Neural cell (in vitro differentiated cells): Measurements from ENCODE around the gene KLC1. TPM values are rescaled to one million over a fixed set of nuclear protein-coding genes. Genes with fewer than 3 reads are reported as not detected.
A peak's percentile ranks its signal among the peaks of the same experiment; 100 is the strongest.

Source experiments
- H2AFZ ChIP-seq: fragments of 200-600, 300-800 bp; sonication (generic), shearing (Covaris generic); 2 replicates; pipeline ENCODE4 v1.6.0; 2014; ENCODE audit warnings: low read depth, mild to moderate bottlenecking, antibody characterized with exemption, low read length, moderate library complexity
- H3F3A ChIP-seq: fragments of 200-600 bp; shearing (Covaris generic); 2 replicates; pipeline ENCODE4 v1.6.1; 2016; ENCODE audit warnings: mild to moderate bottlenecking, moderate library complexity, mixed read lengths, antibody characterized with exemption, low read length; ENCODE audit not compliant: insufficient read depth, poor library complexity, severe bottlenecking
- H3K27ac ChIP-seq: fragments of 200-600, 300-800 bp; sonication (generic), shearing (Covaris generic); 2 replicates; pipeline ENCODE4 v1.5.1; 2014; ENCODE audit warnings: mild to moderate bottlenecking, low read length, moderate library complexity
- H3K27me3 ChIP-seq: fragments of 300-800, 200-600 bp; sonication (generic), shearing (Covaris generic); 2 replicates; pipeline ENCODE4 v1.6.0; 2014; ENCODE audit warnings: mild to moderate bottlenecking, low read depth, low read length, moderate library complexity; ENCODE audit not compliant: insufficient read depth
- H3K36me3 ChIP-seq: fragments of 300-800, 200-600 bp; sonication (generic), shearing (Covaris generic); 2 replicates; pipeline ENCODE4 v1.5.1; 2014; ENCODE audit warnings: mild to moderate bottlenecking, antibody characterized with exemption, low read length, moderate library complexity; ENCODE audit not compliant: insufficient read depth
- H3K4me2 ChIP-seq: fragments of 300-800, 200-600 bp; sonication (generic), shearing (Covaris generic); 2 replicates; pipeline ENCODE4 v1.6.0; 2014; ENCODE audit warnings: mild to moderate bottlenecking, low read length
- H3K4me3 ChIP-seq: fragments of 300-800, 200-600 bp; sonication (generic), shearing (Covaris generic); 2 replicates; pipeline ENCODE4 v1.5.1; 2014; ENCODE audit warnings: mild to moderate bottlenecking, low read length, moderate library complexity
- H3K79me2 ChIP-seq: fragments of 200-600 bp; shearing (Covaris generic); replicated peaks from 2 replicates; pipeline ENCODE4 v1.6.0; 2014; ENCODE audit warnings: mild to moderate bottlenecking, low read length, moderate library complexity; ENCODE audit not compliant: insufficient read depth
- H3K9ac ChIP-seq: fragments of 300-800, 200-600 bp; sonication (generic), shearing (Covaris generic); 2 replicates; pipeline ENCODE4 v1.6.1; 2016; ENCODE audit warnings: mild to moderate bottlenecking, low read length, mixed read lengths
- H3K9me2 ChIP-seq: fragments of 200-600 bp; shearing (Covaris generic); 2 replicates; pipeline ENCODE4 v1.6.1; 2016; ENCODE audit warnings: mild to moderate bottlenecking, low read length, mixed read lengths; ENCODE audit not compliant: insufficient read depth
- H3K9me3 ChIP-seq: fragments of 200-600, 300-800 bp; sonication (generic), shearing (Covaris generic); 2 replicates; pipeline ENCODE4 v1.6.1; 2016; ENCODE audit warnings: mild to moderate bottlenecking, mixed run types, low read length, moderate library complexity, mixed read lengths
- H4K20me1 ChIP-seq: fragments of 200-600 bp; shearing (Covaris generic); 2 replicates; pipeline ENCODE4 v1.6.1; 2016; ENCODE audit warnings: mild to moderate bottlenecking, mixed run types; ENCODE audit not compliant: insufficient read depth
- EP300 ChIP-seq: fragments of 450-650 bp; conservative IDR thresholded peaks from 2 replicates; pipeline ENCODE4 v1.6.1; 2014; ENCODE audit warnings: antibody characterized with exemption, mild to moderate bottlenecking, moderate library complexity; ENCODE audit not compliant: poor library complexity, severe bottlenecking
- EZH2 ChIP-seq: fragments of 200-600, 300-800 bp; shearing (Covaris generic), sonication (generic); IDR thresholded peaks from 2 replicates; pipeline ENCODE4 v1.6.1; 2014; ENCODE audit warnings: antibody characterized with exemption, low read length, borderline replicate concordance, mild to moderate bottlenecking; ENCODE audit not compliant: insufficient read depth, poor library complexity, severe bottlenecking
- MXI1 ChIP-seq: fragments of 450-650 bp; conservative IDR thresholded peaks from 2 replicates; pipeline ENCODE4 v1.6.1; 2014; ENCODE audit warnings: antibody characterized with exemption, mild to moderate bottlenecking; ENCODE audit not compliant: poor library complexity, severe bottlenecking
- POLR2AphosphoS5 ChIP-seq: IDR thresholded peaks from 2 replicates; pipeline ENCODE4 v1.6.1; 2012
- RAD21 ChIP-seq: fragments of 450-650 bp; conservative IDR thresholded peaks from 2 replicates; pipeline ENCODE4 v1.6.1; 2014; ENCODE audit warnings: antibody characterized with exemption, mild to moderate bottlenecking, moderate library complexity
- SMC3 ChIP-seq: fragments of 450-650 bp; conservative IDR thresholded peaks from 2 replicates; pipeline ENCODE4 v1.6.1; 2014; ENCODE audit warnings: antibody characterized with exemption, mild to moderate bottlenecking, moderate library complexity; ENCODE audit not compliant: poor library complexity
- TAF1 ChIP-seq: IDR thresholded peaks from 2 replicates; pipeline ENCODE4 v1.6.1; 2012; ENCODE audit warnings: low read depth
- polyA plus RNA-seq: library from polyadenylated mRNA; depleted of rRNA; stranded (reverse); fragments of >200 nt; gene quantifications from 2 replicates; pipeline ENCODE4 v1.2.3, GENCODE V29; 2014
- TF ChIP-seq, protein P1 (sequence below): fragments of 450-650 bp; IDR thresholded peaks from 2 replicates; pipeline ENCODE4 v1.5.1; 2014; ENCODE audit warnings: antibody characterized with exemption, mild to moderate bottlenecking, moderate library complexity; ENCODE audit not compliant: poor library complexity, severe bottlenecking
- TF ChIP-seq, protein P2 (sequence below): IDR thresholded peaks from 2 replicates; pipeline ENCODE4 v1.6.1; 2012; ENCODE audit warnings: borderline replicate concordance

Gene KLC1
- polyA plus RNA-seq, 1 donor from 2014 or later = 1,272 TPM

DNA sequence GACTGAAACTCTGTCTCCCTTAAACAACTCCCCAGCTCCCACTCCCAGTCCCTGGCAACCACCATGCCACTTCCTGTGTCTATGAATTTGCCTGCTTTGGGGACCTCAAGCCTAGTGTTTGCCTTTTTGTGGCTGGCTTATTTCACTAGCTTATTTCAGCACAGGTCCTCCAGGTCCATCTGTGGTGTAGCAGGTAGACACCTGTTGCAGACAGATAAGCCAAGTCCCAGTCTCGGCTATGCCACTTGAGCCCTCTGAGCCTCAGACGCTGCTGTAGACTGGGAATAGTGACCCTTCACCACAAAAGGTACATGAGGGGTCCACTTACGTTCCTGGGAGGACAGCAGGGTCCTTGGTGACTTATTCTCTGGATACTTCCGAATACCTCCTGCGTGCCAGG lies 24.4 kb upstream of the KLC1 start:
- no peaks in the 10 kb centered on the region for H3F3A ChIP-seq
- H3K27me3 ChIP-seq = no peaks in the 10 kb centered on the region
- H2AFZ ChIP-seq = no peak overlapping the region
- H4K20me1 ChIP-seq = no peaks in the 10 kb centered on the region
- H3K4me2 ChIP-seq = no peak overlapping the region
- no peak overlapping the region for H3K4me3 ChIP-seq
- TF ChIP-seq SMC3 (no peak), POLR2AphosphoS5 (no peak), TAF1 (no peak), EP300 (no peak), RAD21 (no peak), EZH2 (no peak), MXI1 (no peak)
- TF ChIP-seq, protein P1, sequence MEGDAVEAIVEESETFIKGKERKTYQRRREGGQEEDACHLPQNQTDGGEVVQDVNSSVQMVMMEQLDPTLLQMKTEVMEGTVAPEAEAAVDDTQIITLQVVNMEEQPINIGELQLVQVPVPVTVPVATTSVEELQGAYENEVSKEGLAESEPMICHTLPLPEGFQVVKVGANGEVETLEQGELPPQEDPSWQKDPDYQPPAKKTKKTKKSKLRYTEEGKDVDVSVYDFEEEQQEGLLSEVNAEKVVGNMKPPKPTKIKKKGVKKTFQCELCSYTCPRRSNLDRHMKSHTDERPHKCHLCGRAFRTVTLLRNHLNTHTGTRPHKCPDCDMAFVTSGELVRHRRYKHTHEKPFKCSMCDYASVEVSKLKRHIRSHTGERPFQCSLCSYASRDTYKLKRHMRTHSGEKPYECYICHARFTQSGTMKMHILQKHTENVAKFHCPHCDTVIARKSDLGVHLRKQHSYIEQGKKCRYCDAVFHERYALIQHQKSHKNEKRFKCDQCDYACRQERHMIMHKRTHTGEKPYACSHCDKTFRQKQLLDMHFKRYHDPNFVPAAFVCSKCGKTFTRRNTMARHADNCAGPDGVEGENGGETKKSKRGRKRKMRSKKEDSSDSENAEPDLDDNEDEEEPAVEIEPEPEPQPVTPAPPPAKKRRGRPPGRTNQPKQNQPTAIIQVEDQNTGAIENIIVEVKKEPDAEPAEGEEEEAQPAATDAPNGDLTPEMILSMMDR = no peak
- TF ChIP-seq, protein P2, sequence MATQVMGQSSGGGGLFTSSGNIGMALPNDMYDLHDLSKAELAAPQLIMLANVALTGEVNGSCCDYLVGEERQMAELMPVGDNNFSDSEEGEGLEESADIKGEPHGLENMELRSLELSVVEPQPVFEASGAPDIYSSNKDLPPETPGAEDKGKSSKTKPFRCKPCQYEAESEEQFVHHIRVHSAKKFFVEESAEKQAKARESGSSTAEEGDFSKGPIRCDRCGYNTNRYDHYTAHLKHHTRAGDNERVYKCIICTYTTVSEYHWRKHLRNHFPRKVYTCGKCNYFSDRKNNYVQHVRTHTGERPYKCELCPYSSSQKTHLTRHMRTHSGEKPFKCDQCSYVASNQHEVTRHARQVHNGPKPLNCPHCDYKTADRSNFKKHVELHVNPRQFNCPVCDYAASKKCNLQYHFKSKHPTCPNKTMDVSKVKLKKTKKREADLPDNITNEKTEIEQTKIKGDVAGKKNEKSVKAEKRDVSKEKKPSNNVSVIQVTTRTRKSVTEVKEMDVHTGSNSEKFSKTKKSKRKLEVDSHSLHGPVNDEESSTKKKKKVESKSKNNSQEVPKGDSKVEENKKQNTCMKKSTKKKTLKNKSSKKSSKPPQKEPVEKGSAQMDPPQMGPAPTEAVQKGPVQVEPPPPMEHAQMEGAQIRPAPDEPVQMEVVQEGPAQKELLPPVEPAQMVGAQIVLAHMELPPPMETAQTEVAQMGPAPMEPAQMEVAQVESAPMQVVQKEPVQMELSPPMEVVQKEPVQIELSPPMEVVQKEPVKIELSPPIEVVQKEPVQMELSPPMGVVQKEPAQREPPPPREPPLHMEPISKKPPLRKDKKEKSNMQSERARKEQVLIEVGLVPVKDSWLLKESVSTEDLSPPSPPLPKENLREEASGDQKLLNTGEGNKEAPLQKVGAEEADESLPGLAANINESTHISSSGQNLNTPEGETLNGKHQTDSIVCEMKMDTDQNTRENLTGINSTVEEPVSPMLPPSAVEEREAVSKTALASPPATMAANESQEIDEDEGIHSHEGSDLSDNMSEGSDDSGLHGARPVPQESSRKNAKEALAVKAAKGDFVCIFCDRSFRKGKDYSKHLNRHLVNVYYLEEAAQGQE = no peak
- H3K27ac ChIP-seq = no peak overlapping the region
- no peaks in the 10 kb centered on the region for H3K79me2 ChIP-seq
- H3K9me3 ChIP-seq = no peaks in the 10 kb centered on the region
- no peak overlapping the region for H3K9ac ChIP-seq
- H3K9me2 ChIP-seq = no peaks in the 10 kb centered on the region
- no peaks in the 10 kb centered on the region for H3K36me3 ChIP-seq

DNA sequence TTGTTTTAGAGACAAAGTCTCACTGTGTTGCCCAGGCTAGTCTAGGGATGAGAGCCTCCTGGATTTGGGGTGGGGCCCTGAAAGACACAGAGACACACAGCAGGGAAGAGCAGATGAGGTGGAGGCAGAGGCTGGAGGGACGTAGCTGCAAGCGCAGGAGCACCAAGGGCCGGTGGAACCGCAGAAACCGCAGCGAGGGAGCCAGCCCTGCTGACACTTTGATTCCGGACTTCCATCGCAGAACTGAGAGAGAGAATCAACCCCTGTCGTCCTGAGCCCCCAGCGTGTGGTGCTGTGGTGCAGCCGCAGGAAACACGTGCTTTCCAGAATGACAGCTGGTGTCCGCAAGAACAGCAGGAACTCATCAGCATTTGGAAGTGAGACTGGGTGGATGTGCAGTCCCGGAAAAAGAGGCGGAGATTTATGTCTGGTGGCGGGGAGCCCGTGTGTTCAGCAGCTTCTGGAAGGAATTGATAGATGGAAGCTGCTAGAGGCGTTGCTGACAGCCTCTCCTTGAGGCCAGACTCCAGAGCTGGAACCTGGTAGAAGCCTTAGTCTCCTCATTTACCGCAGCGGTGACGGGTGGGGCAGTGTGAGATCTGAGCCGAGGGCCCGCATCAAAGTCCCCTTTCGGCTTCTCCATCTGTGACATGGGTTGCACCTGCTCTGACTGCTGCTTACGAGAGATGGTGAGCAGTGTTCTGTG lies 21.9 kb upstream of the KLC1 start:
- Histone ChIP-seq H3K9me2 (no peaks in the 10 kb centered on the region), H2AFZ (no peak overlapping the region), H3K4me2 (no peak overlapping the region), H3K9me3 (no peaks in the 10 kb centered on the region), H3K79me2 (no peaks in the 10 kb centered on the region), H4K20me1 (no peaks in the 10 kb centered on the region), H3K27me3 (no peaks in the 10 kb centered on the region), H3K9ac (no peak overlapping the region), H3K27ac (no peak overlapping the region), H3F3A (no peaks in the 10 kb centered on the region), H3K4me3 (peak overlapping the region; percentile 10), H3K36me3 (no peaks in the 10 kb centered on the region)
- TF ChIP-seq POLR2AphosphoS5 (no peak), SMC3 (peak; percentile 12), EP300 (no peak), TAF1 (no peak), EZH2 (no peak), RAD21 (peak; percentile 11), MXI1 (peak; percentile 26)
- TF ChIP-seq, protein P1 = peak; percentile 41
- TF ChIP-seq, protein P2 = no peak
